K562 (cell line): ENCODE results near the gene TTLL8. TPM values are rescaled to one million over a fixed set of nuclear protein-coding genes. Genes with fewer than 3 reads are reported as not detected.

Experiments used
- ATAC-seq: fragments of 200-7000 bp; cut with Tn5 transposase; 3 replicates; pipeline ENCODE4 v1.9.1; 2020; ENCODE audit warnings: moderate library complexity
- BruUV-seq: library from RNA; stranded (reverse); fragments of 400-500 nt; replicated peaks from 2 replicates; lab custom pipeline; 2021; lab: Mats Ljungman, UMichigan
- CTCF ChIA-PET: fragments of 300-600 bp; formaldehyde crosslinking; extraction: SDS; loops from one replicate; lab custom pipeline; 2021; ENCODE audit warnings: low intra/inter-chr PET ratio; lab: Yijun Ruan, JAX
- POLR2A ChIA-PET: fragments of 300-600, 350-650 bp; sonication (Branson Sonifier 250); formaldehyde crosslinking; extraction: SDS; loops from one replicate; lab custom pipeline; 2021; ENCODE audit warnings: antibody characterized with exemption, inconsistent platforms; lab: Yijun Ruan, JAX
- DNase-seq, 4 experiments: peaks; one replicate each; pipeline versions ENCODE4 v3.0.0 to v3.0.0-alpha.2; 2011 to 2018; ENCODE audit warnings: low spot score in 3 of 4, mixed read lengths in 3 of 4; ENCODE audit errors: extremely low read depth in 1 of 4
- FAIRE-seq: peaks from 2 replicates; lab custom pipeline; 2011; peaks lifted over from hg19 to GRCh38; lab: Jason Lieb, UNC
- H2AFZ ChIP-seq: 2 replicates; pipeline ENCODE4 v1.6.0; 2011; ENCODE audit warnings: low read depth, low read length, control low read depth, inconsistent platforms
- H3K27ac ChIP-seq: fragments of 200-600 bp; 3 replicates; pipeline ENCODE4 v1.8.0; 2011; ENCODE audit warnings: low read depth, mild to moderate bottlenecking, control low read depth, inconsistent platforms, low read length, moderate library complexity, mixed read lengths; ENCODE audit errors: extremely low read depth
- H3K27me3 ChIP-seq, 2 experiments: fragments of 300-600 bp in 1 of 2; 2 replicates in 1 of 2; 3 replicates in 1 of 2; pipeline versions ENCODE4 v1.6.0 to v1.8.0; 2011; ENCODE audit warnings: inconsistent platforms in 2 of 2, low read length in 2 of 2, mild to moderate bottlenecking in 1 of 2, mixed read lengths in 1 of 2, moderate library complexity in 1 of 2; ENCODE audit not compliant: control insufficient read depth in 2 of 2, insufficient read depth in 2 of 2
- H3K36me3 ChIP-seq: fragments of 300-600 bp; 3 replicates; pipeline ENCODE4 v1.8.0; 2011; ENCODE audit warnings: mild to moderate bottlenecking, low read length, inconsistent platforms; ENCODE audit not compliant: control insufficient read depth, insufficient read depth
- H3K4me1 ChIP-seq, 2 experiments: fragments of 200-600 bp in 1 of 2; replicated peaks in 1 of 2; 2 replicates in 1 of 2; 3 replicates in 1 of 2; pipeline versions ENCODE4 v1.5.1 to v1.8.0; 2011; ENCODE audit warnings: inconsistent platforms in 2 of 2, low read length in 2 of 2, mild to moderate bottlenecking in 1 of 2, mixed read lengths in 1 of 2, moderate library complexity in 1 of 2; ENCODE audit not compliant: control insufficient read depth in 2 of 2, insufficient read depth in 2 of 2
- H3K4me2 ChIP-seq: 2 replicates; pipeline ENCODE4 v1.6.1; 2011; ENCODE audit warnings: low read length, control low read depth, inconsistent platforms, mixed read lengths; ENCODE audit not compliant: insufficient read depth
- H3K4me3 ChIP-seq: fragments of 200-600 bp; sonication (generic), shearing (Covaris generic); 2 replicates; pipeline ENCODE4 v1.5.1; 2016; ENCODE audit warnings: control low read depth, inconsistent platforms
- H3K79me2 ChIP-seq: fragments of 200-600 bp; 3 replicates; pipeline ENCODE4 v1.8.0; 2011; ENCODE audit warnings: low read length, inconsistent platforms; ENCODE audit not compliant: control insufficient read depth, insufficient read depth
- H3K9ac ChIP-seq, 2 experiments: 2 replicates each; pipeline versions ENCODE4 v1.6.0 to v1.6.1; 2011; ENCODE audit warnings: low read depth in 2 of 2, low read length in 2 of 2, control low read depth in 1 of 2, inconsistent platforms in 1 of 2, mild to moderate bottlenecking in 1 of 2, mixed read lengths in 1 of 2; ENCODE audit not compliant: insufficient read depth in 1 of 2
- H3K9me1 ChIP-seq: one replicate; pipeline ENCODE4 v1.6.0; 2011; ENCODE audit warnings: inconsistent platforms, mild to moderate bottlenecking, low read length, moderate library complexity; ENCODE audit not compliant: control insufficient read depth, insufficient read depth
- H3K9me3 ChIP-seq: replicated peaks from 2 replicates; pipeline ENCODE4 v1.5.1; 2011; ENCODE audit warnings: low read depth, low read length, inconsistent platforms; ENCODE audit not compliant: control insufficient read depth, insufficient read depth
- H4K20me1 ChIP-seq: replicated peaks from 2 replicates; pipeline ENCODE4 v1.6.1; 2011; ENCODE audit warnings: low read length, inconsistent platforms, mixed read lengths; ENCODE audit not compliant: control insufficient read depth, insufficient read depth
- ATF7 ChIP-seq: fragments of 450-650 bp; IDR thresholded peaks from 2 replicates; pipeline ENCODE4 v1.7.1; 2014; ENCODE audit warnings: mild to moderate bottlenecking, moderate library complexity
- BRD9 ChIP-seq: fragments of 450-650 bp; IDR thresholded peaks from 2 replicates; pipeline ENCODE4 v1.6.1; 2018; ENCODE audit warnings: low read depth; ENCODE audit not compliant: partially characterized antibody
- NFRKB ChIP-seq: fragments of 450-650 bp; IDR thresholded peaks from 2 replicates; pipeline ENCODE4 v1.6.1; 2016; ENCODE audit warnings: low read depth
- SREBF1 ChIP-seq: fragments of 150-350 bp; IDR thresholded peaks from 2 replicates; pipeline ENCODE4 v1.6.1; 2014; ENCODE audit warnings: antibody characterized with exemption, low read depth, low read length, borderline replicate concordance
- WGBS: fragments of 100-300 bp; shearing (Covaris generic); methylation state at CpG from one replicate; pipeline ENCODE4 v1.1.6; 2016; ENCODE audit warnings: low coverage, mixed read lengths; ENCODE audit not compliant: insufficient coverage; ENCODE audit errors: missing lambda C conversion rate; 5-methylcytosine and 5-hydroxymethylcytosine counted together
- in situ Hi-C: fragments of 300-500 bp; cut with MboI; formaldehyde crosslinking; loops from 4 replicates; pipeline ENCODE4 v1.15.0; 2018; ENCODE audit warnings: inconsistent platforms, mixed read lengths
- intact Hi-C: fragments of 100-400 bp; cut with micrococcal nuclease; formaldehyde crosslinking; loops from 2 replicates; pipeline ENCODE4 v1.14.2; 2022
- polyA plus RNA-seq, 8 experiments: library from polyadenylated mRNA; depleted of rRNA in 4 of 8; stranded (reverse) in 5 of 8; unstranded in 3 of 8; fragments of >200 nt; fragmentation: Nextera tagmentation in 2 of 8; fragmentation: Illumina TruSeq in 1 of 8; extraction: Ambion mirVana in 2 of 8; extraction: Trizol in 1 of 8; gene quantifications; 2 replicates each; pipeline versions ENCODE4 v1.2.1 to v1.2.3, GENCODE V29; 2011 to 2014; ENCODE audit warnings: inconsistent platforms in 1 of 8, missing spikeins in 1 of 8
- total RNA-seq, 7 experiments: library from RNA; depleted of rRNA in 6 of 7; stranded (reverse); fragments of >200 nt in 6 of 7; fragmentation: Illumina TruSeq in 2 of 7; extraction: Trizol in 2 of 7; gene quantifications; 2 replicates each; pipeline versions ENCODE4 v1.2.1 to v1.2.3, GENCODE V29; 2011 to 2021; ENCODE audit warnings: low replicate concordance in 1 of 7
- TF ChIP-seq, protein P1 (sequence below): fragments of 450-650 bp; formaldehyde crosslinking; IDR thresholded peaks from 2 replicates; pipeline ENCODE4 v1.4.0; 2020; ENCODE audit warnings: mild to moderate bottlenecking, mixed read lengths
- TF ChIP-seq, protein P2 (sequence below): fragments of 450-650 bp; IDR thresholded peaks from 2 replicates; pipeline ENCODE4 v1.6.1; 2016; ENCODE audit warnings: low read depth, mild to moderate bottlenecking, moderate library complexity
- TF ChIP-seq, protein P3 (sequence below): fragments of 250-450 bp; sonication (Bioruptor Pico); IDR thresholded peaks from 2 replicates; pipeline ENCODE4 v1.5.0; 2021; ENCODE audit warnings: mild to moderate bottlenecking, borderline replicate concordance

Gene TTLL8
- total and polyA plus RNA-seq, 9 of the 15 experiments (the other 6 are each of a cell fraction or from before 2014, with no cell fraction given), result not detected

DNA sequence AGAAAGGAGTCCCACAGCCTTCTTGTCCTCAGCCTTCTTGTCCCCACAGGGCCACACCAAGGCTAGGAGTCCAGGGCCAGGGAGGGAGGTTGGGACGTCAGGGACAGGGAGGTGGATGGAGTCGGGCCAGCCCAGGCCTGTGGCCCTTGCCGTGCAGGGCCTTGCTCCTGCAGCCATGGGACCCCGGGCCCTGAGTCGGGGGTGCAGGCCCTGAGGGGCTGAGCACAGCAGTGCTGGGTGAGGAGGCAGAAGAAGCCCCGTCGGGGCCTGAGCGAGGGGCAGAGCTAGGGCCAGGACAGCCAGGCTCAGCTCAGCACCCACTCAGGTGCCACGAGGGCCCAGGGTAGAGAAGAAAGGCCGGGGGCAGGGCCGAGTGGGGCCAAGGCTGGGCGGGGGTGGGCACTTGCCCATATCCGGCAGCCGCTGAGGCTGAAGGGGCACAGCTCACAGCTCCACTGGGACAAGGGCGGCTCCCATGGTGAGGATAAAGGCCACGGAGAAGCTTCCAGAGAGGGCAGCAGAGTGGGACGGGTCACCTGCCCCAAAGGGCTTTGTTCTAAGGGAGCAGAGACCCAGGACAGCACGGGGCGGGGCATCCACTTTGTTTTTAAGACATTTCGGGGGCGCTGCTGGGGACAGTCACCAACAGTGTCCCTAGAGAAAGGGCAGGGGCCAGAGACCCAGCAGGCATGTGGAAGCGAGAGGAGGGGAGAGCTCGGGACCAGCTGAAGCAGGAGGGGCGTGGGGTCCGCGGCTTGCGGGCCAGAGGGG is 23.5 kb upstream of the TTLL8 start:
- Histone ChIP-seq H3K79me2 (no peaks in the 10 kb centered on the region), H3K4me3 (no peak overlapping the region), H2AFZ (no peak overlapping the region), H3K9ac (no peak overlapping the region), H3K9me1 (no peaks in the 10 kb centered on the region), H3K27ac (no peak overlapping the region), H3K36me3 (no peaks in the 10 kb centered on the region), H3K9me3 (no peaks in the 10 kb centered on the region), H3K27me3 (no peaks in the 10 kb centered on the region), H3K4me2 (no peak overlapping the region), H3K4me1 (peaks cover 10 to 32% of the 10 kb centered on the region in 2 experiments; a peak in 4 of 5 replicates), H4K20me1 (no peaks in the 10 kb centered on the region)
- no peak for ATAC-seq
- intact Hi-C loops (no loop called here), in situ Hi-C loops (no loop called here)
- no peak for DNase-seq
- POLR2A ChIA-PET, result interaction anchor here (0.6 to 1.0 kb wide), 3 partner anchors 9 to 226 kb away, joined by 3 to 5 read pairs (median 3); no protein-coding TSS in a partner anchor
- TF ChIP-seq SREBF1 (no peak), BRD9 (no peak), ATF7 (no peak), NFRKB (no peak)
- TF ChIP-seq, protein P1, sequence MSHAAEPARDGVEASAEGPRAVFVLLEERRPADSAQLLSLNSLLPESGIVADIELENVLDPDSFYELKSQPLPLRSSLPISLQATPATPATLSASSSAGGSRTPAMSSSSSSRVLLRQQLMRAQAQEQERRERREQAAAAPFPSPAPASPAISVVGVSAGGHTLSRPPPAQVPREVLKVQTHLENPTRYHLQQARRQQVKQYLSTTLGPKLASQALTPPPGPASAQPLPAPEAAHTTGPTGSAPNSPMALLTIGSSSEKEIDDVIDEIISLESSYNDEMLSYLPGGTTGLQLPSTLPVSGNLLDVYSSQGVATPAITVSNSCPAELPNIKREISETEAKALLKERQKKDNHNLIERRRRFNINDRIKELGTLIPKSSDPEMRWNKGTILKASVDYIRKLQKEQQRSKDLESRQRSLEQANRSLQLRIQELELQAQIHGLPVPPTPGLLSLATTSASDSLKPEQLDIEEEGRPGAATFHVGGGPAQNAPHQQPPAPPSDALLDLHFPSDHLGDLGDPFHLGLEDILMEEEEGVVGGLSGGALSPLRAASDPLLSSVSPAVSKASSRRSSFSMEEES (CRISPR knock-in tag), result no peak
- TF ChIP-seq, protein P2, sequence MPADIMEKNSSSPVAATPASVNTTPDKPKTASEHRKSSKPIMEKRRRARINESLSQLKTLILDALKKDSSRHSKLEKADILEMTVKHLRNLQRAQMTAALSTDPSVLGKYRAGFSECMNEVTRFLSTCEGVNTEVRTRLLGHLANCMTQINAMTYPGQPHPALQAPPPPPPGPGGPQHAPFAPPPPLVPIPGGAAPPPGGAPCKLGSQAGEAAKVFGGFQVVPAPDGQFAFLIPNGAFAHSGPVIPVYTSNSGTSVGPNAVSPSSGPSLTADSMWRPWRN, result no peak
- TF ChIP-seq, protein P3, sequence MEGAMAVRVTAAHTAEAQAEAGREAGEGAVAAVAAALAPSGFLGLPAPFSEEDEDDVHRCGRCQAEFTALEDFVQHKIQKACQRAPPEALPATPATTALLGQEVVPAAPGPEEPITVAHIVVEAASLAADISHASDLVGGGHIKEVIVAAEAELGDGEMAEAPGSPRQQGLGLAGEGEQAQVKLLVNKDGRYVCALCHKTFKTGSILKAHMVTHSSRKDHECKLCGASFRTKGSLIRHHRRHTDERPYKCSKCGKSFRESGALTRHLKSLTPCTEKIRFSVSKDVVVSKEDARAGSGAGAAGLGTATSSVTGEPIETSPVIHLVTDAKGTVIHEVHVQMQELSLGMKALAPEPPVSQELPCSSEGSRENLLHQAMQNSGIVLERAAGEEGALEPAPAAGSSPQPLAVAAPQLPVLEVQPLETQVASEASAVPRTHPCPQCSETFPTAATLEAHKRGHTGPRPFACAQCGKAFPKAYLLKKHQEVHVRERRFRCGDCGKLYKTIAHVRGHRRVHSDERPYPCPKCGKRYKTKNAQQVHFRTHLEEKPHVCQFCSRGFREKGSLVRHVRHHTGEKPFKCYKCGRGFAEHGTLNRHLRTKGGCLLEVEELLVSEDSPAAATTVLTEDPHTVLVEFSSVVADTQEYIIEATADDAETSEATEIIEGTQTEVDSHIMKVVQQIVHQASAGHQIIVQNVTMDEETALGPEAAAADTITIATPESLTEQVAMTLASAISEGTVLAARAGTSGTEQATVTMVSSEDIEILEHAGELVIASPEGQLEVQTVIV (CRISPR knock-in tag), result no peak
- no TSS peak for BruUV-seq
- FAIRE-seq, result no peak
- CTCF ChIA-PET, result no interaction called here
- WGBS, result 57% methylated on average over 11 of the region's 27 CpGs
